ENCODE measurements around the gene CDNF.

DNA sequence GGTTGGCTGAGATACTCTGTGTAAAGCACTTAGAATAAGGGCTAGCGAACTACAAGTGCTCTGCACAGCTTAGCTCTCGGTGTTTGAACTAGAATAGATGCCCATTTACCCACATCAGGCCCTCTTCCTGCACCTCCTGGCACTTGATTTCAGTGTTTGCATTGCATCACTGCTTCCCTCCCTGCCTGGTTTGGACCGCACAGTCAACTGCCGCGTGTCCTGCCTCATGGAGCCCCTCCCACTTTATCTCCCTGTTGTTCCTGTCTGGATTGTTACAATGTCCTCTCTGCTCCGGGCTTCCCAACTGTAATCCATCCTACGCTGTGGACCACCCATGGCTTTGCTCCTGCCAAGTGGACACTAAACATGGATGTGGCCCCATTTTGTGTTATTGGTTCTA lies 65.4 kb downstream of the CDNF start:
- TF ChIP-seq, protein P1, sequence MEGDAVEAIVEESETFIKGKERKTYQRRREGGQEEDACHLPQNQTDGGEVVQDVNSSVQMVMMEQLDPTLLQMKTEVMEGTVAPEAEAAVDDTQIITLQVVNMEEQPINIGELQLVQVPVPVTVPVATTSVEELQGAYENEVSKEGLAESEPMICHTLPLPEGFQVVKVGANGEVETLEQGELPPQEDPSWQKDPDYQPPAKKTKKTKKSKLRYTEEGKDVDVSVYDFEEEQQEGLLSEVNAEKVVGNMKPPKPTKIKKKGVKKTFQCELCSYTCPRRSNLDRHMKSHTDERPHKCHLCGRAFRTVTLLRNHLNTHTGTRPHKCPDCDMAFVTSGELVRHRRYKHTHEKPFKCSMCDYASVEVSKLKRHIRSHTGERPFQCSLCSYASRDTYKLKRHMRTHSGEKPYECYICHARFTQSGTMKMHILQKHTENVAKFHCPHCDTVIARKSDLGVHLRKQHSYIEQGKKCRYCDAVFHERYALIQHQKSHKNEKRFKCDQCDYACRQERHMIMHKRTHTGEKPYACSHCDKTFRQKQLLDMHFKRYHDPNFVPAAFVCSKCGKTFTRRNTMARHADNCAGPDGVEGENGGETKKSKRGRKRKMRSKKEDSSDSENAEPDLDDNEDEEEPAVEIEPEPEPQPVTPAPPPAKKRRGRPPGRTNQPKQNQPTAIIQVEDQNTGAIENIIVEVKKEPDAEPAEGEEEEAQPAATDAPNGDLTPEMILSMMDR (IDR thresholded peaks at IDR 0.05), result no peak
- TF ChIP-seq POLR2AphosphoS5 (IDR thresholded peaks at IDR 0.05; ENCODE audit: low read depth, low read length), result no peak
